ENCODE measurements around the gene PRSS1. TPM values are rescaled to one million over a fixed set of nuclear protein-coding genes. Genes with fewer than 3 reads are reported as not detected.
"Not testable (repeated sequence)": the region's sequence is repeated elsewhere in the genome, so short reads cannot be mapped to it uniquely, and the experiment has no call there.

PRSS1 gene
- total RNA-seq, 1 donor from 2014 or later = not detected

DNA sequence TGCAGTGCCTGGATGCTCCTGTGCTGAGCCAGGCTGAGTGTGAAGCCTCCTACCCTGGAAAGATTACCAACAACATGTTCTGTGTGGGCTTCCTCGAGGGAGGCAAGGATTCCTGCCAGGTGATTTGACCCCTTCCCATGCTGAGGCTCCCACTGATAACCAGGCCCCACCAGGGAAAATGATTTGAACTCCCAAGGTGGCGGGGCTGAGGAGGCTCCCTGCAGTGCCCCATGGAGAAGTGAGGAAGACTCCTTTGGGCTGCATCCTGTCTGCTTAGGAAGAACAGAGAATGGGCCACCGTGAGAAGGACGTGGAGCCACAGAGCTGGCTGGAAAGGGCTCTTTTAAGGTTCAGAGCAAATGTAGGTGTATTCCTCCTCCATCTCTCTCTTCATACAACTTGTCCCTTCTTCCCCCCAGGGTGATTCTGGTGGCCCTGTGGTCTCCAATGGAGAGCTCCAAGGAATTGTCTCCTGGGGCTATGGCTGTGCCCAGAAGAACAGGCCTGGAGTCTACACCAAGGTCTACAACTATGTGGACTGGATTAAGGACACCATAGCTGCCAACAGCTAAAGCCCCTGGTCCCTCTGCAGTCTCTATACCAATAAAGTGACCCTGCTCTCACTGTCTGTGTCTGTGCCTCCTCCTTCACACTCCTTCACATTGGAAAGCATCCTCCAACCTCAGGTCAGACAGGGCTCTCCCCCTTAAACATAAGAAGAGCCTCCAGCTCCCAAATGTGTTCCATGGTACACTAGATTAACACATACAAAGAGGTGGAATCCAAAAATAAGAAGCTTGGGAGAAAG is 24.9 kb downstream of the PRSS1 start:
- peak; percentile 25 for ATAC-seq

DNA sequence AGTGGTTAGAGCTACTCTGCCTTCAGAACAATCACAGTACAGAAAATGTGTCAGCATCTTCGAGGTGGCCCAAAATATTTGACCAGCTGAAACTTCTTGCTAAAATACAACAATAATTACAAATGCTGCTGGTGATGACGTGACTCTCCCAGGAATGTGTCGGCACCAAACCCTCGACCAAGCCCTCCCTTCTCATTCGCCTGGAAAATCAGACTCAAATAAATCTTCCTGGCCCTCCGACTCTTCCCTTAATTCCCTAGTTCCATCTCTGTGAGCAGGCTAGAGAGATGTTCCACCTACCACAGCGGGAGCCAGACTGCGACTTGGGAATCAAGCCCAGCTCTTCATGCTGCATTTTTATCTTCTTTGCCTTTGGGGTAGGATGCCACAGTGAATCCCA is 25.6 kb downstream of the PRSS1 start:
- ATAC-seq = no peak

DNA sequence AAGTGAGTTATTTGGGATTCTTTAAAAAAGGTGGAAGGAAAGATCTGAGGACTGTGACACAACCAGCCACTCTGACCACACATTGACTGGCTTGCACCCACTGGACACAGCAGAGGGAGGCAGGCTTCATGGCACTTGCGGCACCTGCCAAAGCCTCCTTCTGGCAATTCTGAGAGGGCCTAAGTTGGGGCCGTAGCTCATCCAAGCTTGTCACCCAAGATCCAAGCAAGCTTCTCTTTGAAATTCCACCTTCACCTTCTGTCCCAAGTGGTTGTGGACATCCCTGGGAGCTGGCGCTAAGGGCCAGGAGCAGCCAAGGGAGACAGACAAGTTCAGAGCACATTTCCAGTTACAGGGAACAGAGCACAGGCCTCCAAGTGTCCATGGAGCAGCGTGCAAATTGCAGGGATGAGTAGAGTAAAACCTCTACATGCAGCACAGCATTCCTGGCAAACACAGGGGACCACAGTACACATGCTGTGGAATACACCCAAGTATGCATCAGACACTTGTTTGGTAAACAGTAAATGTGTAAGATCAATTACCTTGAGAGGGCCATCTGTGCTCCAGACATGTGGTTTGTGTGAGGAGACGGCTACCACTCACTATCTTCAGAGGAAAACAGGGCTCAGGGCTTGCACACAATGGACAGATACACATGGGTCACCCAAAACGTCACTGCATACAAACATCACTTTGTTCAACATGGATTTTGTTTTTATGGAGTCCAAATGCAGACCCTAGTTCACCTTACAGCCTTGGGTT is 26.3 kb downstream of the PRSS1 start:
- not testable (repeated sequence) for ATAC-seq

DNA sequence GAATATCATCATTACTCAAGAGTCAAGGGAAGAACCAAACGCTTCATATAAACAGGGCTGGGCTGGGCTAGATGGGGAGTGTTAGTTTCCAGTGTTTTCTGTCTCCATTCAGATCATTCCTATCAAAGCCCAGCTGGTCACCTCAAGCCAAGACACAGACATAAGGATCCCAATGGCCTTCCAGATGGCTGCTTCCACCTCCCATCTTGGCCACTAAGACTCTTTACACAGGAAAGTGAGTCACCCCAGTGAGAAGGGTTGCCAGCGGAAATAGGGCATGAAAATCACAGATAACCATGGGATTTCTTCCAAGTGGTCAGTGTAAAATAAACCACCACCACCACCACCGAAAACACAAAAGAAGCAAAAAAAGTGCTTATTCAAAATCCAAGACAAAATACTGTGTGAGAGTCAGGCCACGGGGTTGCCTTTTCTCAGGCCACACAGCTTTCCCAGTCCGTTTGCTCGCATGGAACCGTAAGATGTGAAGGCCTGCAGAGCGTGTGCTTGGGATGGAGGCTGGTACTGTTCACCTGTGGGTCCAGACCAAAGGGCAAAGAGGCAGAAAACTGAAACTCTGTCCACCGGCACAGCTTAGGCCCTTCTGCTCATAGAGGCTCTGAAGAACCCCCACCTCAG is 27.1 kb downstream of the PRSS1 start:
- no peak for ATAC-seq

DNA sequence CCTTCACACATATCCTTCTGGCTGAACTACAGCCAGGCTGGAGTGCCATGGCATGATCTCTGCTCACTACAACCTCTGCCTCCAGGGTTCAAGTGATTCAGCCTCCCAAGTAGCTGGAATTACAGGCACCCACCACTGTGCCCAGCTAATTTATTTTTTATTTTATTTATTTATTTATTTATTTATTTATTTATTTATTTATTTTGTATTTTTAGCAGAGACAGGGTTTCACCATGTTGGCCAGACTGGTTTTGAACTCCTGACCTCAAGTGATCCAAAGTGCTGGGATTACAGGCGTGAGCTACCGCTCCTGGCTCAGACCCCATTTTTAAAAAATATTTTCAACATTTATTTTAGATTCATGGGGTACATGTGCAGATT is 27.6 kb downstream of the PRSS1 start:
- ATAC-seq = not testable (repeated sequence)

DNA sequence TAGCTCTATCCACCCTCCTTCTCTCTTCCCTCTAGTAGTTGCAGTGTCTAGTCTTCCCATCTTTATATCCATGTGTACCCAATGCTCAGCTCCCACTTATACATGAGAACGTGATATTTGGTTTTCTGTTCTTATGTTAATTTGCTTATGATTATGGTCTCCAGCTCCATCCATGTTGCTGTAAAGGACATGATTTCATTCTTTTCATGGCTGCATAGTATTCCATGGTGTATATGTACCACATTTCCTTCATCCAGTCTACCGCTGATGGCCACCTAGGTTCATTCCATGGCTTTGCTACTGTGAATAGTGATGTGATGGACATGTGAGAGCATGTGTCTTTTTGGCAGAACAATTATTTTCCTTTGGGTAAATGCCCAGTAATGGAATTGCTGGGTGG is 28.0 kb downstream of the PRSS1 start:
- ATAC-seq = no peak

DNA sequence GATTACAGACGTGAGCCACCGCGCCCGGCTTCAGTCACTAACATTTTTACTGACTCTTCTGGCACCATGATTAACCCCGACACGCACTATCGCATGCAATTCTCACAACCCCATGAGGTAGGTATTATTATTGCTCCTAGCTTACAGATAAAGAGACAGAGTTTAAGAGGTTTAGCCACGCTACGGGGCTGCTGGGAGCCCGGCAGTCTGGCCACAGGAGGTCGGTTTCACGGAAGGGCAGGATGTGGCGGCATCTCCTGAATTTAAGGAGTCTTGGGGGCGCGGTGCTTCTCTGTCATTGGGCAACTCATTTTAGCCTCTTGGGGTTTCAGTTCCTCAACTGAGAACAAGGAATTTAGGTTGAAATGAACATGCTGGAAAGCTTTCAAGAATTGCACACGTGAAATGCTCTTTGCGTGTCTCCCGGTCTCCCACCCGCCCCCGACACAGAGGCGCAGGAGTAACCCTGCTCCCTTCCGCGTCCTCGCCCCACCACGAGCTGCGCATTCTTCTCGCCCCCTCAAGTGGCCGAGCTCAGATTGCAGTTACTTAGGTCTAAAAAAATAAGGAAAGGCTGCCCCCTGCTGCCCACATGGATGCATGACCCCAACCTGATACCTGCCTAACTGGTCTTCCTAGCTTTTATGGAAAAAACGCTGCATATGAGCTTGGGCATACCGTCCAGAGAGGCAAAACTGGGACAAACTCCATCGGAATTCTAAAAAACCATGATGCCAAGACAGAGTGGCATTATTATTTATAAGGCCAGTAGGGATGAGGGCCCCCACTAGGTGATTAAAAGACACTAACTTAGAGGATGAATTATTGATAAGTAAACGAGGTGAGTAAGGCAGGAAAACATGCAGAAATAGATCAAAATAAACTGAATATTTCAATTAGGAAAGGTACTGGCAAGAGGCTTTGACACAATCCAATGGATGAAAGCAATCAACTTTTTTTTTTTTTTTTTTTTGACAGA is 33.9 kb downstream of the PRSS1 start:
- peak; percentile 96 for ATAC-seq

DNA sequence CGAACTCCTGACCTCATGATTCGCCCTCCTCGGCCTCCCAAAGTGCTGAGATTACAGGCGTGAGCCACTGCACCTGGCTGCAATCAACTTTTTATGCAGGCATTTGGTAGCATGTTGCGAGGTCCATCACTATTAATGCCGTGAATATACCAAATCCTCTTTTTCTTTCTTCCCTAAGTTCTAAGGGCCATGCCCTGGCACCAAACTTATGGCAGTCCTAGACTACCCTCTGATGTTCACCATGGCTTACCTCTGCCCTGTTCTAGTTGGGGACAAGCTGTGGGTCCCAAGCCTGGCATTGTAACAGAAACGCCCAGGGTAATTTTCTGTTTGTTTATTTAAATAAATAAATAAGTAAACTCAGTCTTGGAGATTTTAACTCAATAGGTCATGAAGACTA is 34.8 kb downstream of the PRSS1 start:
- no peak for ATAC-seq

DNA sequence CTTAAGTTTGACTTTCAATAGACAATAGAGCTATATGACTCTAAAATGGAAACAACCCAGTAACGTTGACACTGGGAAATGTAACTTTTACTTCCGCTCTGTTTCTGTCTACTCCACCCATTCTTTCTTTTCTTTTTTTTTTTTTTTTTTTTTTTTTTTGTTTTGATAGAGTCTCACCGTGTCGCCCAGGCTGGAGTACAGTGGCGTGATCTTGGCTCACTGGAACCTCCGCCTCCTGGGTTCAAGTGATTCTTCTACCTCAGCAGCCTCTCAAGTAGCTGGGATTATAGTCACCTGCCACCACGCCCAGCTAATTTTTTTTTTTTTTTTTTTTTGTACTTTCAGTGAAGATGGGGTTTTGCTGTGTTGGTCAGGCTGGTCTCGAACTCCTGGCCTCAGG is 35.4 kb downstream of the PRSS1 start:
- ATAC-seq = no peak

DNA sequence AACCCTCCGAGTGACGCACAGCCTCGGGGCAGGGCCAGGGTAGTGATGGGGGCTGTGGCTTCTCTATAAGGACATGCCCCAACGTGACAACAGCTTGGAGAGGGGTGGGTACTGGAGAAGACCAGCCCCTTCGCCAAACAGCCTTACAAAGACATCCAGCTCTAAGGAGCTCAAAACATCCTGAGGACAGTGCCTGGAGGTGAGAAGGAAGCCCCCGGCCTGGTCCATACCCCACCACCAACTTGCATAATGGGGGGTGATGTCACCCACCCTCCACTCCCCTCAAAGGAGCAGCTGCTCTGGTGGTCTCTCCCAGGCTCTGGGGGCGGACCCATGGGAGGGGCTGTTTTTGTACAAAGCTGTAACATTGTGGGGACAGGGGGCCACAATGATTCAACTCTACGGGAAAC is 36.6 kb downstream of the PRSS1 start:
- no peak for ATAC-seq

DNA sequence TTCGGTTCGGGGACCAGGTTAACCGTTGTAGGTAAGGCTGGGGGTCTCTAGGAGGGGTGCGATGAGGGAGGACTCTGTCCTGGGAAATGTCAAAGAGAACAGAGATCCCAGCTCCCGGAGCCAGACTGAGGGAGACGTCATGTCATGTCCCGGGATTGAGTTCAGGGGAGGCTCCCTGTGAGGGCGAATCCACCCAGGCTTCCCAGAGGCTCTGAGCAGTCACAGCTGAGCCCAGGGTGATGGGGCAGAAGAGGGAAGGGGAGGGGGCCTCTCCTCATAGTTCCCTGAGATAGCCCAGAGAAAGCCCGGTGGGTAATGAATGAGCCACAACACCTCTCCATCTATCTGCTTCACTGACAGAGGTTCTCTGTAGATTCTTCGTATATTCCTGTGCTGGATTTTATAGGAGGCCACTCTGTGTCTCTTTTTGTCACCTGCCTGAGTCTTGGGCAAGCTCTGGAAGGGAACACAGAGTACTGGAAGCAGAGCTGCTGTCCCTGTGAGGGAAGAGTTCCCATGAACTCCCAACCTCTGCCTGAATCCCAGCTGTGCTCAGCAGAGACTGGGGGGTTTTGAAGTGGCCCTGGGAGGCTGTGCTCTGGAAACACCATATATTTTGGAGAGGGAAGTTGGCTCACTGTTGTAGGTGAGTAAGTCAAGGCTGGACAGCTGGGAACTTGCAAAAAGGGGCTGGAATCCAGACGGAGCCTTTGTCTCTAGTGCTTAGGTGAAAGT is 37.9 kb downstream of the PRSS1 start:
- no peak for ATAC-seq

DNA sequence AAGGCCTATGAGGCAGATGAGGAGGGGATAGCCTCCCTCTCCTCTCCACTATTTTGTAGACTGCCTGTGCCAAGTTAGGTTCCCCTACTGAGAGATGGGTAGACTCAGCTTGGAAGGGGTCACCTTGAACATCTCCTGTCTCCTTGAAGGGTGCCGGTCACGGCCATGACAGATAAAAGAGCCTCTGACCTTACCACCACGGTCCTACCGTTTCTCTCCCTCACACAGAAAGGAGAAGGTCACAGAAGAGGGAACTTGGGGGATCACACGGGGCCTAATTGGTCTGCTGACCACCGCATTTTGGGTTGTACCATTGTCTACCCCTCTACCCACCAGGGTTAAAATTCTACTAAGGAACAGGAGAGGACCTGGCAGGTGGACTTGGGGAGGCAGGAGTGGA is 38.5 kb downstream of the PRSS1 start:
- no peak for ATAC-seq

DNA sequence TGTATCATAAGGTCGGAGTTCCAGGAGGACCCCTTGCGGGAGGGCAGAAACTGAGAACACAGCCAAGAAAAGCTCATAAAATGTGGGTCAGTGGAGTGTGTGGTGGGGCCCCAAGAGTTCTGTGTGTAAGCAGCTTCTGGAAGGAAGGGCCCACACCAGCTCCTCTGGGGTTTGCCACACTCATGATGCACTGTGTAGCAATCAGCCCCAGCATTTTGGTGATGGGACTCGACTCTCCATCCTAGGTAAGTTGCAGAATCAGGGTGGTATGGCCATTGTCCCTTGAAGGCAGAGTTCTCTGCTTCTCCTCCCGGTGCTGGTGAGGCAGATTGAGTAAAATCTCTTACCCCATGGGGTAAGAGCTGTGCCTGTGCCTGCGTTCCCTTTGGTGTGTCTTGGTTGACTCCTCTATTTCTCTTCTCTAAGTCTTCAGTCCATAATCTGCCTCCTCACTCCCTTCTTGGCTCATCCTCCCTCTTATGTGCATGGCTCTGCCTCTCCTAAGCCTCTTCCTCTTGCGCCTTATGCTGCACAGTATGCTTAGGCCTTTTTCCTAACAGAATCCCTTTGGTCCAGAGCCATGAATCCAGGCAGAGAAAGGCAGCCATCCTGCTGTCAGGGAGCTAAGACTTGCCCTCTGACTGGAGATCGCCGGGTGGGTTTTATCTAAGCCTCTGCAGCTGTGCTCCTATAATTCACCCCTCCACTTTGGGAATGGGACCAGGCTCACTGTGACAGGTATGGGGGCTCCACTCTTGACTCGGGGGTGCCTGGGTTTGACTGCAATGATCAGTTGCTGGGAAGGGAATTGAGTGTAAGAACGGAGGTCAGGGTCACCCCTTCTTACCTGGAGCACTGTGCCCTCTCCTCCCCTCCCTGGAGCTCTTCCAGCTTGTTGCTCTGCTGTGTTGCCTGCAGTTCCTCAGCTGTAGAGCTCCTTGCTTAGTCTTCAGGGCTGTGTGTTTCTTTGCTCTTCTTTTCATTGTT is 39.3 kb downstream of the PRSS1 start:
- ATAC-seq = no peak

DNA sequence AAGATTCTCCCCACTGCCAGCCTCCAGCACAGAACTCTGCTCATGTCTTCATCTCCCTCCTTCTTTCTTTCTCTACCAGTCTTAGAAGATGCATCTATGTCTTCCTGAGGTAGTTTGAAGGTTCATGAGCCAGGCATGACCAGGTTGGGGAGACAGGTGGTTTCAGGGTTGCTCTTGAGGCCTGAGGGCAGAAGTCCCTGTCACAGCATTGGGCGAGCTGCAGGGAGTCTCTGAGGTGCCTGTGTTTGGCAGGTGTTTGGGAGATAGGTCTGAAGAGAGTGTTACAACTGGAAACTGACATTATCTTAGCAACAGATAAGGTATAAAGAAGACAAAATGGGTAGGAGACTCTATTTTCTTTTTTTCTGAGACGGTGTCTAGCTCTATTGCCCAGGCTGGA is 40.2 kb downstream of the PRSS1 start:
- no peak for ATAC-seq

DNA sequence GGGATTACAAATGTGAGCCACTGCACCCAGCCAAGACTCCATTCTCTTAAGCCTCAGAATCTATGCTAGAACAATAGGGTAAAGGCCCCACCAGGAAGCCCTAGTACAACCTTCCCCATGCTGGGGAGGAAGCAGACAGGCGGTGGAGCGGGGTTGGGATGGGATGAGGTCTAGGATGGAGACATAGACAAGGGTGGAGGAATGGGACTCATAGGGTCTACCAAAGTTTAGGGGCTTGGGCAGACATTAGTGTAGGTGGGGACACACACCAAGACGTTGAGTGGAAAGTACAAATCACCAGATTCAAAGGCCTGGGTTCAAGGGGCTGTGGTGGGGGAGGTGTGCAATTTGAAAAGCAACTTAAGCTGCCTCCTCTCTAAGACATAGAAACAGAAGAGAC is 40.8 kb downstream of the PRSS1 start:
- no peak for ATAC-seq

DNA sequence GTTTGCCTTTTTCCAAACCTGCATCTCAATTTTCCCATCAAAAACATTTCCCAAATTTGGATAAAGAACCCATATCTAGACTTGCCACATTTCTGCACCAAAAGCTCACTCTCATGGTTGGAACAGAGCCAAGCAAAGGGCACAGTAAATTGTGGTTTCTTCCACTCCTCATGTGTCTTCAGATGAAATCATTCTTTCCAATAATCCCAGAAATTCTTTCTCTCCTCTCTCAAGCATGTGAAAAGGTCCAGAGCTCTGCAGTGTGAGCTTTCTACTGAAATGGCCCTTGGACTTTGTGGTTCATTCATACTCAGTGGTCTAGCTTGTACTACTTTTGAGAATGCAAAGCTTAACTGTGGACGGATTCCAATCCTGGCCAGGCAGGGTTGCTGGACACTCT is 41.3 kb downstream of the PRSS1 start:
- no peak for ATAC-seq

DNA sequence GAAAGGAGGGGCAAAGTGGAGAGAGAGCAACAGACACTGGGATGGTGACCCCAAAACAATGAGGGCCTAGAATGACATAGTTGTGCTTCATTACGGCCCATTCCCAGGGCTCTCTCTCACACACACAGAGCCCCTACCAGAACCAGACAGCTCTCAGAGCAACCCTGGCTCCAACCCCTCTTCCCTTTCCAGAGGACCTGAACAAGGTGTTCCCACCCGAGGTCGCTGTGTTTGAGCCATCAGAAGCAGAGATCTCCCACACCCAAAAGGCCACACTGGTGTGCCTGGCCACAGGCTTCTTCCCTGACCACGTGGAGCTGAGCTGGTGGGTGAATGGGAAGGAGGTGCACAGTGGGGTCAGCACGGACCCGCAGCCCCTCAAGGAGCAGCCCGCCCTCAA is 42.2 kb downstream of the PRSS1 start:
- no peak for ATAC-seq

DNA sequence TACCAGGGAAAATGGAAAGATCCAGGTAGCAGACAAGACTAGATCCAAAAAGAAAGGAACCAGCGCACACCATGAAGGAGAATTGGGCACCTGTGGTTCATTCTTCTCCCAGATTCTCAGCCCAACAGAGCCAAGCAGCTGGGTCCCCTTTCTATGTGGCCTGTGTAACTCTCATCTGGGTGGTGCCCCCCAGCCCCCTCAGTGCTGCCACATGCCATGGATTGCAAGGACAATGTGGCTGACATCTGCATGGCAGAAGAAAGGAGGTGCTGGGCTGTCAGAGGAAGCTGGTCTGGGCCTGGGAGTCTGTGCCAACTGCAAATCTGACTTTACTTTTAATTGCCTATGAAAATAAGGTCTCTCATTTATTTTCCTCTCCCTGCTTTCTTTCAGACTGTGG is 42.9 kb downstream of the PRSS1 start:
- no peak for ATAC-seq

DNA sequence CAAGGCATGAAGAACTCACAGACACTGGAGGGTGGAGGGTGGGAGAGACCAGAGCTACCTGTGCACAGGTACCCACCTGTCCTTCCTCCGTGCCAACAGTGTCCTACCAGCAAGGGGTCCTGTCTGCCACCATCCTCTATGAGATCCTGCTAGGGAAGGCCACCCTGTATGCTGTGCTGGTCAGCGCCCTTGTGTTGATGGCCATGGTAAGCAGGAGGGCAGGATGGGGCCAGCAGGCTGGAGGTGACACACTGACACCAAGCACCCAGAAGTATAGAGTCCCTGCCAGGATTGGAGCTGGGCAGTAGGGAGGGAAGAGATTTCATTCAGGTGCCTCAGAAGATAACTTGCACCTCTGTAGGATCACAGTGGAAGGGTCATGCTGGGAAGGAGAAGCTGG is 43.3 kb downstream of the PRSS1 start:
- no peak for ATAC-seq

DNA sequence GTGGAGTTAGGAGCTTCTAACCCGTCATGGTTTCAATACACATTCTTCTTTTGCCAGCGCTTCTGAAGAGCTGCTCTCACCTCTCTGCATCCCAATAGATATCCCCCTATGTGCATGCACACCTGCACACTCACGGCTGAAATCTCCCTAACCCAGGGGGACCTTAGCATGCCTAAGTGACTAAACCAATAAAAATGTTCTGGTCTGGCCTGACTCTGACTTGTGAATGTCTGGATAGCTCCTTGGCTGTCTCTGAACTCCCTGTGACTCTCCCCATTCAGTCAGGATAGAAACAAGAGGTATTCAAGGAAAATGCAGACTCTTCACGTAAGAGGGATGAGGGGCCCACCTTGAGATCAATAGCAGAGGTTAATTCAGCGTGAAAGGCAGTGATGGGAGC is 43.9 kb downstream of the PRSS1 start:
- no peak for ATAC-seq

Measured in esophagus mucosa (tissue), 1 donor.